H1 (cell line): ENCODE measurements around the gene PPP4R4.

Experiments
- EGR1 ChIP-seq: IDR thresholded peaks from 2 replicates; pipeline ENCODE4 v1.6.1; 2011; ENCODE audit warnings: low read depth, low read length, borderline replicate concordance
- EZH2 ChIP-seq: fragments of 200-600 bp; sonication (generic); IDR thresholded peaks from 2 replicates; pipeline ENCODE4 v1.7.1; 2012; ENCODE audit warnings: low read depth, mild to moderate bottlenecking, moderate library complexity, low read length, inconsistent platforms; ENCODE audit not compliant: severe bottlenecking
- GTF2F1 ChIP-seq: IDR thresholded peaks from 2 replicates; pipeline ENCODE4 v1.6.1; 2012; ENCODE audit warnings: low read depth, low read length, improper control_type of control experiment, borderline replicate concordance
- HDAC2 ChIP-seq, 2 experiments: fragments of 300-600 bp in 1 of 2; sonication (generic) in 1 of 2; IDR thresholded peaks; 2 replicates each; pipeline ENCODE4 v1.6.1; 2011 to 2012; ENCODE audit warnings: low read depth in 2 of 2, low read length in 2 of 2, mild to moderate bottlenecking in 2 of 2, moderate library complexity in 2 of 2, borderline replicate concordance in 1 of 2, inconsistent platforms in 1 of 2
- JUND ChIP-seq: IDR thresholded peaks from 2 replicates; pipeline ENCODE4 v1.6.1; 2011; ENCODE audit warnings: mild to moderate bottlenecking, improper control_type of control experiment, low read length
- POLR2A ChIP-seq, 2 experiments: IDR thresholded peaks; 1 replicate in 1 of 2; 2 replicates in 1 of 2; pipeline ENCODE4 v1.6.1; 2011; ENCODE audit warnings: low read depth in 2 of 2, low read length in 2 of 2, mild to moderate bottlenecking in 2 of 2; ENCODE audit errors: control extremely low read depth in 1 of 2
- POLR2AphosphoS5 ChIP-seq: IDR thresholded peaks from 2 replicates; pipeline ENCODE4 v1.6.1; 2011; ENCODE audit warnings: low read depth, low read length
- RNF2 ChIP-seq: fragments of 200-900, 300-1000 bp; sonication (generic); IDR thresholded peaks from 2 replicates; pipeline ENCODE4 v1.7.1; 2016; ENCODE audit warnings: borderline replicate concordance, low read depth, mild to moderate bottlenecking, antibody characterized with exemption, low read length; ENCODE audit not compliant: poor library complexity, severe bottlenecking; ENCODE audit errors: missing control alignments
- SP2 ChIP-seq: IDR thresholded peaks from 2 replicates; pipeline ENCODE4 v1.6.1; 2012; ENCODE audit warnings: mild to moderate bottlenecking, low read length, inconsistent platforms
- SRF ChIP-seq: IDR thresholded peaks from 2 replicates; pipeline ENCODE4 v1.6.1; 2011; ENCODE audit warnings: mild to moderate bottlenecking, low read depth, low read length, moderate library complexity
- TCF12 ChIP-seq: IDR thresholded peaks from 2 replicates; pipeline ENCODE4 v1.6.1; 2011; ENCODE audit warnings: low read depth, mild to moderate bottlenecking, low read length
- ZNF274 ChIP-seq: IDR thresholded peaks from 2 replicates; pipeline ENCODE4 v1.7.0; 2012; ENCODE audit warnings: low read length, borderline replicate concordance; ENCODE audit errors: extremely low read depth
- TF ChIP-seq, protein P1 (sequence below), 3 experiments: IDR thresholded peaks; 1 replicate in 2 of 3; 2 replicates in 1 of 3; pipeline versions ENCODE4 v1.5.1 to v1.6.1; 2011; ENCODE audit warnings: low read length in 3 of 3, mild to moderate bottlenecking in 3 of 3, inconsistent platforms in 2 of 3, low read depth in 1 of 3, moderate library complexity in 1 of 3; ENCODE audit not compliant: insufficient read depth in 1 of 3; ENCODE audit errors: control extremely low read depth in 1 of 3
- TF ChIP-seq, protein P2 (sequence below): IDR thresholded peaks from 2 replicates; pipeline ENCODE4 v1.6.1; 2012; ENCODE audit warnings: inconsistent platforms

DNA sequence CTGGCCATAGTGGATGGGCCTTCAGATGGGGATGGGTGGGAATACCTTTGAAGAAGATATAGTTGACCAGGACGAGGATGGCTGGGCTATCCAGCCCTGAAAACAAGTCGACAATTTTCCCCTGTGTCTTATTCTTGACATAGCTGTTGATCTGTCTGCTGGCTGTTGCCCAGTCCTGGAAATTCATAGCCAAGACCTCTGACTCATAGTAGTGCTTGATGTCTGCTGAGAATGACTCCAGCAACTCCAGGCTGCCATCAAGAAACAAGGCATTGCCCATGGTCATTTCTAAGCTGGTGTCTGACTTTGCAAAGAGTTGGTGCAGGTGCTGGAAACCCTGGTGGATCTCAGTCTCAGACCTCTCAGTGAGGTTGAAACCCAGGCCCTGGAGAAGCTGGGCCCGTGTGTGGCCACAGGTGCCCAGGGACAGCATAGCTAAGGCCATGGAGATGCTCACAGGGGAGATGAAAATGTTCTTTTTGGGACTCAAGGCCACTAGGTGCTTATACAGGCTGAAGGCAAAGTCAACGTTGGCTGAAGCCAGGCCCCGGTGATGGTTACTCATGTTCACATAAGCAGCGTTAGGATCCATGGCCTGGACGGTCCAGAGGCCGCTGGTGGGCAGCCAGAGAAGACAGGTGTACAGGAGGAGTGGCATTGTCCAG, 140.0 kb downstream of the PPP4R4 start:
- TF ChIP-seq, protein P1, sequence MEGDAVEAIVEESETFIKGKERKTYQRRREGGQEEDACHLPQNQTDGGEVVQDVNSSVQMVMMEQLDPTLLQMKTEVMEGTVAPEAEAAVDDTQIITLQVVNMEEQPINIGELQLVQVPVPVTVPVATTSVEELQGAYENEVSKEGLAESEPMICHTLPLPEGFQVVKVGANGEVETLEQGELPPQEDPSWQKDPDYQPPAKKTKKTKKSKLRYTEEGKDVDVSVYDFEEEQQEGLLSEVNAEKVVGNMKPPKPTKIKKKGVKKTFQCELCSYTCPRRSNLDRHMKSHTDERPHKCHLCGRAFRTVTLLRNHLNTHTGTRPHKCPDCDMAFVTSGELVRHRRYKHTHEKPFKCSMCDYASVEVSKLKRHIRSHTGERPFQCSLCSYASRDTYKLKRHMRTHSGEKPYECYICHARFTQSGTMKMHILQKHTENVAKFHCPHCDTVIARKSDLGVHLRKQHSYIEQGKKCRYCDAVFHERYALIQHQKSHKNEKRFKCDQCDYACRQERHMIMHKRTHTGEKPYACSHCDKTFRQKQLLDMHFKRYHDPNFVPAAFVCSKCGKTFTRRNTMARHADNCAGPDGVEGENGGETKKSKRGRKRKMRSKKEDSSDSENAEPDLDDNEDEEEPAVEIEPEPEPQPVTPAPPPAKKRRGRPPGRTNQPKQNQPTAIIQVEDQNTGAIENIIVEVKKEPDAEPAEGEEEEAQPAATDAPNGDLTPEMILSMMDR (IDR thresholded peaks at IDR 0.05; ENCODE audit: control extremely low read depth in 1 of 3, insufficient read depth in 1 of 3, low read depth in 1 of 3, low read length in 3 of 3): no peak
- TF ChIP-seq HDAC2 (IDR thresholded peaks at IDR 0.05; ENCODE audit: borderline replicate concordance in 1 of 2, low read depth in 2 of 2, low read length in 2 of 2) (no peak), POLR2A (IDR thresholded peaks at IDR 0.05; ENCODE audit: control extremely low read depth in 1 of 2, low read depth in 2 of 2, low read length in 2 of 2) (no peak), ZNF274 (no peak), JUND (no peak), EZH2 (no peak), EGR1 (no peak), TCF12 (no peak), SRF (no peak), GTF2F1 (no peak), SP2 (no peak), POLR2AphosphoS5 (no peak), RNF2 (no peak)
- TF ChIP-seq, protein P2, sequence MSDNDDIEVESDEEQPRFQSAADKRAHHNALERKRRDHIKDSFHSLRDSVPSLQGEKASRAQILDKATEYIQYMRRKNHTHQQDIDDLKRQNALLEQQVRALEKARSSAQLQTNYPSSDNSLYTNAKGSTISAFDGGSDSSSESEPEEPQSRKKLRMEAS: no peak
